ENCODE results near the gene CUL1.

GRCh38 chr7:148720472-148720871 lies 21.8 kb downstream of the CUL1 start:
- TF ChIP-seq YY1 (IDR thresholded peaks at IDR 0.05; ENCODE audit: extremely low read depth, insufficient replicate concordance, low read depth, low read length) (no peak), POLR2A (IDR thresholded peaks at IDR 0.05; ENCODE audit: borderline replicate concordance, extremely low read depth, insufficient read depth, insufficient read length) (no peak), CEBPB (IDR thresholded peaks at IDR 0.05; ENCODE audit: low read depth) (no peak), CTCF (IDR thresholded peaks at IDR 0.05 in 2 of 3, conservative IDR thresholded peaks at IDR 0.05 in 1 of 3; ENCODE audit: borderline replicate concordance in 1 of 3, insufficient read depth in 1 of 3, low read depth in 2 of 3, low read length in 2 of 3) (no peak), ZNF274 (IDR thresholded peaks at IDR 0.05; ENCODE audit: low read depth, low read length) (no peak), SIN3A (IDR thresholded peaks at IDR 0.05; ENCODE audit: low read depth) (no peak), POLR2AphosphoS5 (IDR thresholded peaks at IDR 0.05; ENCODE audit: low read depth, low read length) (no peak)

Measured in HCT116 (cell line).